K562 (cell line): ENCODE measurements around the gene FGFRL1. TPM values are rescaled to one million over a fixed set of nuclear protein-coding genes. Genes with fewer than 3 reads are reported as not detected.
A peak's percentile ranks its signal among the peaks of the same experiment; 100 is the strongest.

Experiments
- BHLHE40 ChIP-seq: IDR thresholded peaks from 2 replicates; pipeline ENCODE4 v1.6.1; 2011; ENCODE audit warnings: low read length, improper control_type of control experiment
- ELF4 ChIP-seq: fragments of 450-650 bp; formaldehyde crosslinking; IDR thresholded peaks from 2 replicates; pipeline ENCODE4 v1.4.0; 2022; ENCODE audit warnings: missing genetic modification characterization
- EP300 ChIP-seq: IDR thresholded peaks from 2 replicates; pipeline ENCODE4 v1.6.1; 2012; ENCODE audit warnings: low read length, improper control_type of control experiment
- ERF ChIP-seq: fragments of 450-650 bp; formaldehyde crosslinking; IDR thresholded peaks from 2 replicates; pipeline ENCODE4 v1.4.0; 2020; ENCODE audit warnings: mild to moderate bottlenecking, mixed read lengths
- HMGN3 ChIP-seq: IDR thresholded peaks from 2 replicates; pipeline ENCODE4 v1.6.1; 2011; ENCODE audit warnings: borderline replicate concordance, low read depth, mild to moderate bottlenecking, mixed read lengths, low read length; ENCODE audit not compliant: insufficient read length; ENCODE audit errors: extremely low read depth
- HNRNPUL1 ChIP-seq: fragments of 200-400 bp; formaldehyde crosslinking; IDR thresholded peaks from 2 replicates; pipeline ENCODE4 v1.6.1; 2017; ENCODE audit warnings: low read length
- HOXB6 ChIP-seq: fragments of 250-450 bp; sonication (Bioruptor Pico); IDR thresholded peaks from 2 replicates; pipeline ENCODE4 v1.5.1; 2022; ENCODE audit warnings: mild to moderate bottlenecking, borderline replicate concordance
- MAFG ChIP-seq: fragments of 450-650 bp; conservative IDR thresholded peaks from 2 replicates; pipeline ENCODE4 v1.6.1; 2016; ENCODE audit warnings: missing genetic modification characterization, missing compliant biosample characterization
- MTA1 ChIP-seq: fragments of 450-650 bp; IDR thresholded peaks from 2 replicates; pipeline ENCODE4 v1.6.1; 2017; ENCODE audit warnings: borderline replicate concordance
- NELFE ChIP-seq: IDR thresholded peaks from 2 replicates; pipeline ENCODE4 v1.6.1; 2011; ENCODE audit warnings: mild to moderate bottlenecking; ENCODE audit not compliant: insufficient read depth, insufficient read length
- PHB ChIP-seq: fragments of 250-450 bp; sonication (Bioruptor Pico); IDR thresholded peaks from 2 replicates; pipeline ENCODE4 v1.5.0; 2021
- RBM25 ChIP-seq: fragments of 200-400 bp; formaldehyde crosslinking; IDR thresholded peaks from 2 replicates; pipeline ENCODE4 v1.6.1; 2018; ENCODE audit warnings: low read length, low read depth, moderate library complexity; ENCODE audit not compliant: severe bottlenecking
- SETDB1 ChIP-seq: IDR thresholded peaks from one replicate; pipeline ENCODE4 v1.6.1; 2012; ENCODE audit warnings: low read length, control low read depth, inconsistent platforms
- ZBTB2 ChIP-seq: fragments of 450-650 bp; IDR thresholded peaks from 2 replicates; pipeline ENCODE4 v1.6.1; 2016; ENCODE audit warnings: antibody characterized with exemption
- ZC3H11A ChIP-seq: IDR thresholded peaks from 2 replicates; pipeline ENCODE4 v1.6.1; 2012; ENCODE audit warnings: low read depth, low read length, improper control_type of control experiment
- ZKSCAN8 ChIP-seq: fragments of 200-800 bp; sonication (Bioruptor generic); IDR thresholded peaks from 2 replicates; pipeline ENCODE4 v1.6.1; 2016; ENCODE audit warnings: missing genetic modification characterization, missing compliant biosample characterization
- ZNF133 ChIP-seq: fragments of 250-450 bp; sonication (Bioruptor Pico); IDR thresholded peaks from 2 replicates; pipeline ENCODE4 v1.4.0; 2020; ENCODE audit warnings: mild to moderate bottlenecking
- ZNF165 ChIP-seq: fragments of 250-450 bp; sonication (Bioruptor Pico); IDR thresholded peaks from 2 replicates; pipeline ENCODE4 v1.4.0; 2020; ENCODE audit warnings: borderline replicate concordance
- ZNF217 ChIP-seq: sonication (generic); formaldehyde crosslinking; IDR thresholded peaks from 2 replicates; pipeline ENCODE4 v1.8.0; 2022; ENCODE audit warnings: mild to moderate bottlenecking, missing genetic modification reagents
- ZNF277 ChIP-seq: fragments of 250-450 bp; sonication (Bioruptor Pico); IDR thresholded peaks from 2 replicates; pipeline ENCODE4 v1.8.0; 2022; ENCODE audit warnings: inconsistent platforms, mild to moderate bottlenecking, moderate library complexity, borderline replicate concordance
- ZNF398 ChIP-seq: fragments of 250-450 bp; sonication (Bioruptor Pico); IDR thresholded peaks from 2 replicates; pipeline ENCODE4 v1.8.0; 2021; ENCODE audit warnings: moderate library complexity, mild to moderate bottlenecking, inconsistent platforms
- ZZZ3 ChIP-seq: fragments of 450-650 bp; IDR thresholded peaks from 2 replicates; pipeline ENCODE4 v1.6.1; 2016; ENCODE audit warnings: antibody characterized with exemption, mild to moderate bottlenecking, moderate library complexity
- polyA plus RNA-seq, 8 experiments: library from polyadenylated mRNA; depleted of rRNA in 4 of 8; stranded (reverse) in 5 of 8; unstranded in 3 of 8; fragments of >200 nt; fragmentation: Nextera tagmentation in 2 of 8; fragmentation: Illumina TruSeq in 1 of 8; extraction: Ambion mirVana in 2 of 8; extraction: Trizol in 1 of 8; gene quantifications; 2 replicates each; pipeline versions ENCODE4 v1.2.1 to v1.2.3, GENCODE V29; 2011 to 2014; ENCODE audit warnings: inconsistent platforms in 1 of 8, missing spikeins in 1 of 8
- total RNA-seq, 7 experiments: library from RNA; depleted of rRNA in 6 of 7; stranded (reverse); fragments of >200 nt in 6 of 7; fragmentation: Illumina TruSeq in 2 of 7; extraction: Trizol in 2 of 7; gene quantifications; 2 replicates each; pipeline versions ENCODE4 v1.2.1 to v1.2.3, GENCODE V29; 2011 to 2021; ENCODE audit warnings: low replicate concordance in 1 of 7

FGFRL1 gene
- total and polyA plus RNA-seq, 9 of the 15 experiments (the other 6 are each of a cell fraction or from before 2014, with no cell fraction given) = 0.34 to 49.9 (median 14.6) TPM

GRCh38 chr4:986879-987623 lies 24.4 kb upstream of the FGFRL1 start, which contains the start of gene IDUA (continued):
- TF ChIP-seq MAFG (no peak), ZZZ3 (no peak), ZNF133 (CRISPR knock-in tag) (no peak), ERF (0 out of 2 replicates have a peak, but pooled peaks have one; percentile 28), ZNF277 (no peak), SETDB1 (no peak), ZNF165 (CRISPR knock-in tag) (no peak), MTA1 (no peak), HMGN3 (peak; percentile 38), NELFE (no peak), RBM25 (no peak), HNRNPUL1 (no peak), ZNF217 (CRISPR knock-in tag) (no peak), ZBTB2 (peak; percentile 23; the same call in 1 of the 2 replicates), HOXB6 (CRISPR knock-in tag) (no peak), ZNF398 (no peak), PHB (no peak), EP300 (no peak), ELF4 (CRISPR knock-in tag) (no peak), BHLHE40 (0 out of 2 replicates have a peak, but pooled peaks have one; percentile 31), ZKSCAN8 (no peak), ZC3H11A (no peak)
